GM23338 (cell line): ENCODE results near the gene SPEM1. TPM values are rescaled to one million over a fixed set of nuclear protein-coding genes. Genes with fewer than 3 reads are reported as not detected.

Experiments used
- ATAC-seq: fragments of 200-7000 bp; cut with Tn5 transposase; 3 replicates; pipeline ENCODE4 v1.9.1; 2020
- DNase-seq: peaks from one replicate; pipeline ENCODE4 v3.0.0-alpha.2; 2015; ENCODE audit warnings: low spot score
- H2AFZ ChIP-seq: fragments of 200-600 bp; sonication (generic); 2 replicates; pipeline ENCODE4 v1.8.0; 2016; ENCODE audit warnings: antibody characterized with exemption, mild to moderate bottlenecking, moderate library complexity
- H3F3A ChIP-seq: fragments of 200-600 bp; sonication (generic); replicated peaks from 2 replicates; pipeline ENCODE4 v1.8.0; 2017; ENCODE audit warnings: antibody characterized with exemption, mixed run types, low read depth
- H3K27ac ChIP-seq: fragments of 200-600 bp; sonication (generic); 2 replicates; pipeline ENCODE4 v1.6.1; 2016; ENCODE audit warnings: low read depth
- H3K27me3 ChIP-seq: fragments of 200-600 bp; sonication (generic); 2 replicates; pipeline ENCODE4 v1.8.0; 2016; ENCODE audit warnings: mild to moderate bottlenecking, mixed run types, moderate library complexity; ENCODE audit not compliant: insufficient read depth
- H3K36me3 ChIP-seq: fragments of 200-600 bp; sonication (generic); 2 replicates; pipeline ENCODE4 v1.8.0; 2016; ENCODE audit warnings: mild to moderate bottlenecking; ENCODE audit not compliant: insufficient read depth
- H3K4me1 ChIP-seq: fragments of 200-600 bp; sonication (generic); 2 replicates; pipeline ENCODE4 v1.8.0; 2016; ENCODE audit warnings: mild to moderate bottlenecking, moderate library complexity; ENCODE audit not compliant: insufficient read depth
- H3K4me2 ChIP-seq: fragments of 200-600 bp; sonication (generic); 2 replicates; pipeline ENCODE4 v1.7.1; 2017; ENCODE audit warnings: mixed run types
- H3K4me3 ChIP-seq: fragments of 200-600 bp; sonication (generic); 2 replicates; pipeline ENCODE4 v1.6.1; 2016; ENCODE audit warnings: mixed run types
- H3K79me2 ChIP-seq: fragments of 200-600 bp; sonication (generic); replicated peaks from 2 replicates; pipeline ENCODE4 v1.8.0; 2017; ENCODE audit warnings: mild to moderate bottlenecking; ENCODE audit not compliant: insufficient read depth
- H3K9me2 ChIP-seq: fragments of 200-600 bp; sonication (generic); 2 replicates; pipeline ENCODE4 v1.8.0; 2017; ENCODE audit not compliant: insufficient read depth
- H4K20me1 ChIP-seq: fragments of 200-600 bp; sonication (generic); replicated peaks from 2 replicates; pipeline ENCODE4 v1.8.0; 2017; ENCODE audit warnings: mild to moderate bottlenecking; ENCODE audit not compliant: insufficient read depth
- H3K27ac Mint-ChIP-seq: 2 replicates; pipeline ENCODE4 v1.8.0; 2020; ENCODE audit warnings: inconsistent platforms, mild to moderate bottlenecking, moderate library complexity, mixed read lengths
- H3K27me3 Mint-ChIP-seq: 3 replicates; pipeline ENCODE4 v1.8.0; 2022; ENCODE audit warnings: low read depth, mild to moderate bottlenecking, moderate library complexity, mixed read lengths, inconsistent platforms; ENCODE audit not compliant: insufficient read depth, poor library complexity
- H3K36me3 Mint-ChIP-seq: 3 replicates; pipeline ENCODE4 v1.8.0; 2021; ENCODE audit warnings: low read depth, mild to moderate bottlenecking, inconsistent platforms, moderate library complexity, mixed read lengths
- H3K4me1 Mint-ChIP-seq: 3 replicates; pipeline ENCODE4 v1.8.0; 2020; ENCODE audit warnings: mild to moderate bottlenecking, inconsistent platforms, mixed read lengths
- H3K4me3 Mint-ChIP-seq: 3 replicates; pipeline ENCODE4 v1.8.0; 2021; ENCODE audit warnings: moderate library complexity, mild to moderate bottlenecking, inconsistent platforms, mixed read lengths
- H3K9me3 Mint-ChIP-seq: 3 replicates; pipeline ENCODE4 v1.8.0; 2020; ENCODE audit warnings: moderate library complexity, mild to moderate bottlenecking, inconsistent platforms, mixed read lengths
- CREB1 ChIP-seq: fragments of 250-450 bp; sonication (Bioruptor Pico); IDR thresholded peaks from 2 replicates; pipeline ENCODE4 v1.5.0; 2020; ENCODE audit warnings: low read depth, mild to moderate bottlenecking, moderate library complexity
- EZH2 ChIP-seq: fragments of 200-600 bp; sonication (generic); IDR thresholded peaks from one replicate; pipeline ENCODE4 v1.8.0; 2017; ENCODE audit warnings: antibody characterized with exemption, mild to moderate bottlenecking, low read depth; ENCODE audit not compliant: unreplicated experiment
- JUNB ChIP-seq: IDR thresholded peaks from one replicate; pipeline ENCODE4 v1.6.1; 2016; ENCODE audit warnings: antibody characterized with exemption; ENCODE audit not compliant: unreplicated experiment
- NANOG ChIP-seq: IDR thresholded peaks from 2 replicates; pipeline ENCODE4 v1.6.1; 2016; ENCODE audit warnings: antibody characterized with exemption, borderline replicate concordance
- STAT1 ChIP-seq: IDR thresholded peaks from one replicate; pipeline ENCODE4 v1.6.1; 2016; ENCODE audit warnings: antibody characterized with exemption; ENCODE audit not compliant: unreplicated experiment
- ZNF114 ChIP-seq: fragments of 250-450 bp; sonication (Bioruptor Pico); IDR thresholded peaks from 2 replicates; pipeline ENCODE4 v1.5.0; 2020; ENCODE audit warnings: mild to moderate bottlenecking, moderate library complexity
- ZNF462 ChIP-seq: fragments of 250-450 bp; sonication (Bioruptor Pico); IDR thresholded peaks from 2 replicates; pipeline ENCODE4 v1.5.0; 2020; ENCODE audit warnings: mild to moderate bottlenecking, moderate library complexity
- polyA plus RNA-seq: library from polyadenylated mRNA; unstranded; fragments of >200 nt; fragmentation: Nextera tagmentation; extraction: Ambion mirVana; gene quantifications from 2 replicates; pipeline ENCODE4 v1.2.1, GENCODE V29; 2016
- total RNA-seq: library from RNA; depleted of rRNA; stranded (reverse); fragments of >200 nt; shearing (Covaris generic); gene quantifications from 2 replicates; pipeline ENCODE4 v1.2.3, GENCODE V29; 2014
- TF ChIP-seq, protein P1 (sequence below): IDR thresholded peaks from 2 replicates; pipeline ENCODE4 v1.6.1; 2016; ENCODE audit warnings: antibody characterized with exemption
- TF ChIP-seq, protein P2 (sequence below): IDR thresholded peaks from one replicate; pipeline ENCODE4 v1.6.1; 2018; ENCODE audit warnings: antibody characterized with exemption; ENCODE audit not compliant: unreplicated experiment

Gene SPEM1
- total and polyA plus RNA-seq, 2 experiments from 2014 or later = not detected

GRCh38 chr17:7429722-7430121 is 9.6 kb downstream of the SPEM1 start (continued):
- no peak for TF ChIP-seq JUNB
- TF ChIP-seq, protein P1, sequence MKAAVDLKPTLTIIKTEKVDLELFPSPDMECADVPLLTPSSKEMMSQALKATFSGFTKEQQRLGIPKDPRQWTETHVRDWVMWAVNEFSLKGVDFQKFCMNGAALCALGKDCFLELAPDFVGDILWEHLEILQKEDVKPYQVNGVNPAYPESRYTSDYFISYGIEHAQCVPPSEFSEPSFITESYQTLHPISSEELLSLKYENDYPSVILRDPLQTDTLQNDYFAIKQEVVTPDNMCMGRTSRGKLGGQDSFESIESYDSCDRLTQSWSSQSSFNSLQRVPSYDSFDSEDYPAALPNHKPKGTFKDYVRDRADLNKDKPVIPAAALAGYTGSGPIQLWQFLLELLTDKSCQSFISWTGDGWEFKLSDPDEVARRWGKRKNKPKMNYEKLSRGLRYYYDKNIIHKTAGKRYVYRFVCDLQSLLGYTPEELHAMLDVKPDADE = no peak

DNA sequence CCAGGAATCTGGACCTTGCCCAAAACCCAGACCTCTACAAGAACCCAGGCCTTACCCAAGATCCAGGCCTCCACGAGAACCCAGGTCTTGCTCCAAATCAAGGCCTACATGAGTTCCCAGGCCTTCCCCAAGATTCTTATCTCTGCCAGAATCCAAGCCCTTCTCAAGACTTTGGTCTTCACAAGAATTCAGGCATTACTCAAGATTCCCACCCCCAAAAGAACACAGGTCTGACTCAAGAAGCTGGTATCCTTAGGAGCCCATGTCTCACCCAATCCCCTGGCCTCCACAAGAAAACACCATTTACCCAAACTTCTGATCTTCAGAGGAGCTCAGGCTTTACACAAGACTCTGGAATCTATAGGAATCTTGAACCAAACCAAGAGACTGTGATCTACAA is 11.1 kb downstream of the SPEM1 start:
- H3K27ac ChIP-seq = no peak overlapping the region
- Mint-ChIP-seq H3K4me1 (peaks cover 2% of the 10 kb centered on the region; the same call in 2 of the 3 replicates), H3K36me3 (no peaks in the 10 kb centered on the region), H3K4me3 (no peak overlapping the region), H3K27me3 (peaks cover 29% of the 10 kb centered on the region), H3K27ac (no peak overlapping the region), H3K9me3 (no peaks in the 10 kb centered on the region; the same call in 2 of the 3 replicates)
- H3K4me3 ChIP-seq = no peak overlapping the region
- TF ChIP-seq EZH2 (no peak), NANOG (no peak), JUNB (no peak), ZNF462 (CRISPR knock-in tag) (no peak), CREB1 (CRISPR knock-in tag) (no peak), ZNF114 (CRISPR knock-in tag) (no peak), STAT1 (no peak)
- TF ChIP-seq, protein P2, sequence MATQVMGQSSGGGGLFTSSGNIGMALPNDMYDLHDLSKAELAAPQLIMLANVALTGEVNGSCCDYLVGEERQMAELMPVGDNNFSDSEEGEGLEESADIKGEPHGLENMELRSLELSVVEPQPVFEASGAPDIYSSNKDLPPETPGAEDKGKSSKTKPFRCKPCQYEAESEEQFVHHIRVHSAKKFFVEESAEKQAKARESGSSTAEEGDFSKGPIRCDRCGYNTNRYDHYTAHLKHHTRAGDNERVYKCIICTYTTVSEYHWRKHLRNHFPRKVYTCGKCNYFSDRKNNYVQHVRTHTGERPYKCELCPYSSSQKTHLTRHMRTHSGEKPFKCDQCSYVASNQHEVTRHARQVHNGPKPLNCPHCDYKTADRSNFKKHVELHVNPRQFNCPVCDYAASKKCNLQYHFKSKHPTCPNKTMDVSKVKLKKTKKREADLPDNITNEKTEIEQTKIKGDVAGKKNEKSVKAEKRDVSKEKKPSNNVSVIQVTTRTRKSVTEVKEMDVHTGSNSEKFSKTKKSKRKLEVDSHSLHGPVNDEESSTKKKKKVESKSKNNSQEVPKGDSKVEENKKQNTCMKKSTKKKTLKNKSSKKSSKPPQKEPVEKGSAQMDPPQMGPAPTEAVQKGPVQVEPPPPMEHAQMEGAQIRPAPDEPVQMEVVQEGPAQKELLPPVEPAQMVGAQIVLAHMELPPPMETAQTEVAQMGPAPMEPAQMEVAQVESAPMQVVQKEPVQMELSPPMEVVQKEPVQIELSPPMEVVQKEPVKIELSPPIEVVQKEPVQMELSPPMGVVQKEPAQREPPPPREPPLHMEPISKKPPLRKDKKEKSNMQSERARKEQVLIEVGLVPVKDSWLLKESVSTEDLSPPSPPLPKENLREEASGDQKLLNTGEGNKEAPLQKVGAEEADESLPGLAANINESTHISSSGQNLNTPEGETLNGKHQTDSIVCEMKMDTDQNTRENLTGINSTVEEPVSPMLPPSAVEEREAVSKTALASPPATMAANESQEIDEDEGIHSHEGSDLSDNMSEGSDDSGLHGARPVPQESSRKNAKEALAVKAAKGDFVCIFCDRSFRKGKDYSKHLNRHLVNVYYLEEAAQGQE = no peak
- TF ChIP-seq, protein P1 = no peak
- H3K27me3 ChIP-seq = no peaks in the 10 kb centered on the region
- H3K4me2 ChIP-seq = no peak overlapping the region
- no peaks in the 10 kb centered on the region for H3K79me2 ChIP-seq
- H3K36me3 ChIP-seq = no peaks in the 10 kb centered on the region
- no peaks in the 10 kb centered on the region for H4K20me1 ChIP-seq
- no peaks in the 10 kb centered on the region for H3K4me1 ChIP-seq
- 0 out of 2 replicates have a peak, but pooled peaks cover 13% of the 10 kb centered on the region for H3K9me2 ChIP-seq
- H3F3A ChIP-seq = peaks cover 7% of the 10 kb centered on the region
- ATAC-seq = no peak
- DNase-seq = no peak
- H2AFZ ChIP-seq = no peak overlapping the region
